Measurements from ENCODE around the gene CHIC2.
"Not testable (repeated sequence)": the region's sequence is repeated elsewhere in the genome, so short reads cannot be mapped to it uniquely, and the experiment has no call there.

CHIC2 gene

GRCh38 chr4:54064317-54065111 lies at the start of gene CHIC2:
TSS of gene CHIC2 (minus strand) at chr4:54064605. CDS start at chr4:54064300, 305 bp downstream.
- DNase-seq (ENCODE audit: low read depth in 2 of 2, low spot score in 1 of 2) = peak; percentile 90 to 94

- not testable (repeated sequence) for DNase-seq (ENCODE audit: low read depth in 2 of 2, low spot score in 1 of 2)
Observed at GRCh38 chr4:54113206-54113605, 48.8 kb upstream of the CHIC2 start.

- no peak for DNase-seq (ENCODE audit: low read depth in 2 of 2, low spot score in 1 of 2)
Observed at GRCh38 chr4:54110019-54110416, 45.6 kb upstream of the CHIC2 start.

- DNase-seq (ENCODE audit: low read depth in 2 of 2, low spot score in 1 of 2) = no peak
Observed at GRCh38 chr4:54109241-54110018, 45.0 kb upstream of the CHIC2 start.

GRCh38 chr4:54107951-54108748 lies 43.7 kb upstream of the CHIC2 start:
- DNase-seq (ENCODE audit: low read depth in 2 of 2, low spot score in 1 of 2) = no peak

- DNase-seq (ENCODE audit: low read depth in 2 of 2, low spot score in 1 of 2) = no peak
Observed at GRCh38 chr4:54104907-54105306, 40.5 kb upstream of the CHIC2 start.

- no peak for DNase-seq (ENCODE audit: low read depth in 2 of 2, low spot score in 1 of 2)
Observed at GRCh38 chr4:54103190-54103574, 38.8 kb upstream of the CHIC2 start.

GRCh38 chr4:54102531-54103106 lies 38.2 kb upstream of the CHIC2 start:
- no peak for DNase-seq (ENCODE audit: low read depth in 2 of 2, low spot score in 1 of 2)

- no peak for DNase-seq (ENCODE audit: low read depth in 2 of 2, low spot score in 1 of 2)
Observed at GRCh38 chr4:54101190-54102041, 37.0 kb upstream of the CHIC2 start.

- no peak for DNase-seq (ENCODE audit: low read depth in 2 of 2, low spot score in 1 of 2)
Observed at GRCh38 chr4:54100595-54101189, 36.3 kb upstream of the CHIC2 start.

- no peak for DNase-seq (ENCODE audit: low read depth in 2 of 2, low spot score in 1 of 2)
Observed at GRCh38 chr4:54099748-54100574, 35.6 kb upstream of the CHIC2 start, which contains the start of gene GSX2. TSS of gene GSX2 (plus strand) at chr4:54100163. CDS start at chr4:54100345, 182 bp downstream.

GRCh38 chr4:54099287-54099747 lies 34.9 kb upstream of the CHIC2 start:
- no peak for DNase-seq (ENCODE audit: low read depth in 2 of 2, low spot score in 1 of 2)

GRCh38 chr4:54098375-54098774 lies 34.0 kb upstream of the CHIC2 start:
- no peak for DNase-seq (ENCODE audit: low read depth in 2 of 2, low spot score in 1 of 2)

GRCh38 chr4:54097152-54097551 lies 32.7 kb upstream of the CHIC2 start:
- no peak for DNase-seq (ENCODE audit: low read depth in 2 of 2, low spot score in 1 of 2)

- DNase-seq (ENCODE audit: low read depth in 2 of 2, low spot score in 1 of 2) = no peak
Observed at GRCh38 chr4:54096295-54096962, 32.0 kb upstream of the CHIC2 start.

- no peak for DNase-seq (ENCODE audit: low read depth in 2 of 2, low spot score in 1 of 2)
Observed at GRCh38 chr4:54095110-54095825, 30.9 kb upstream of the CHIC2 start.

GRCh38 chr4:54094451-54094850 lies 30.0 kb upstream of the CHIC2 start:
- DNase-seq (ENCODE audit: low read depth in 2 of 2, low spot score in 1 of 2) = no peak

All from stimulated activated CD8-positive, alpha-beta memory T cell treated with anti-CD3 and anti-CD28 coated beads, Interleukin-4, amount 100 ng/mL, for 4 hours (primary cell).